ENCODE results near the gene TMEM114. TPM values are rescaled to one million over a fixed set of nuclear protein-coding genes. Genes with fewer than 3 reads are reported as not detected.

TMEM114 gene
- total RNA-seq (ENCODE audit: low replicate concordance): not detected in 2 replicates

- TF ChIP-seq CTCF (IDR thresholded peaks at IDR 0.05; ENCODE audit: insufficient read depth, low read length): no peak
- H3K4me3 ChIP-seq (ENCODE audit: low read depth, low read length): no peak within 1 kb of the TSS
- DNase-seq (ENCODE audit: low read depth): no peak
Measured at GRCh38 chr16:8589900-8590688, at the start of gene TMEM114. TSS of gene TMEM114 (minus strand) at chr16:8590511. CDS start at chr16:8589838, 673 bp downstream.

- no peak for TF ChIP-seq CTCF (IDR thresholded peaks at IDR 0.05; ENCODE audit: insufficient read depth, low read length)
- no peak overlapping the region for H3K4me3 ChIP-seq (ENCODE audit: low read depth, low read length)
- no peak for DNase-seq (ENCODE audit: low read depth)
Measured at GRCh38 chr16:8639694-8640093, 49.4 kb upstream of the TMEM114 start.

- TF ChIP-seq CTCF (IDR thresholded peaks at IDR 0.05; ENCODE audit: insufficient read depth, low read length): peak; percentile 63
- H3K4me3 ChIP-seq (ENCODE audit: low read depth, low read length): no peak overlapping the region
- peak; percentile 26 for DNase-seq (ENCODE audit: low read depth)
Measured at GRCh38 chr16:8634991-8635736, 44.9 kb upstream of the TMEM114 start.

- no peak overlapping the region for H3K4me3 ChIP-seq (ENCODE audit: low read depth, low read length)
- no peak for TF ChIP-seq CTCF (IDR thresholded peaks at IDR 0.05; ENCODE audit: insufficient read depth, low read length)
- DNase-seq (ENCODE audit: low read depth): no peak
Measured at GRCh38 chr16:8632675-8633182, 42.4 kb upstream of the TMEM114 start.

- no peak for DNase-seq (ENCODE audit: low read depth)
Measured at GRCh38 chr16:8631818-8632465, 41.6 kb upstream of the TMEM114 start.

More at GRCh38 chr16:8631818-8632465, 41.6 kb upstream of the TMEM114 start:
- TF ChIP-seq CTCF (IDR thresholded peaks at IDR 0.05; ENCODE audit: insufficient read depth, low read length): no peak
- H3K4me3 ChIP-seq (ENCODE audit: low read depth, low read length): no peak overlapping the region

Measured in fibroblast of the aortic adventitia (primary cell).